H9 (cell line): ENCODE measurements around the gene PDGFB. TPM values are rescaled to one million over a fixed set of nuclear protein-coding genes. Genes with fewer than 3 reads are reported as not detected.

ENCODE experiments used
- DNase-seq: peaks from one replicate; pipeline ENCODE4 v3.0.0-alpha.2; 2017
- H2AFZ ChIP-seq: one replicate; pipeline ENCODE4 v1.6.1; 2013; ENCODE audit warnings: mild to moderate bottlenecking, low read length, control low read depth, moderate library complexity
- H2AK5ac ChIP-seq: 2 replicates; pipeline ENCODE4 v1.6.1; 2013; ENCODE audit warnings: low read length, control low read depth, mixed read lengths; ENCODE audit not compliant: insufficient read length
- H2BK120ac ChIP-seq: one replicate; pipeline ENCODE4 v1.6.1; 2013; ENCODE audit warnings: low read depth, mild to moderate bottlenecking, low read length, control low read depth, inconsistent platforms; ENCODE audit not compliant: poor library complexity, severe bottlenecking
- H2BK12ac ChIP-seq: 2 replicates; pipeline ENCODE4 v1.6.1; 2013; ENCODE audit warnings: low read length, control low read depth, mixed read lengths, low read depth; ENCODE audit not compliant: insufficient read length
- H2BK15ac ChIP-seq: 2 replicates; pipeline ENCODE4 v1.6.1; 2013; ENCODE audit warnings: low read depth, low read length, control low read depth
- H2BK20ac ChIP-seq: one replicate; pipeline ENCODE4 v1.6.1; 2013; ENCODE audit warnings: low read depth, mild to moderate bottlenecking, low read length, control low read depth, inconsistent platforms; ENCODE audit not compliant: poor library complexity, severe bottlenecking
- H2BK5ac ChIP-seq: 2 replicates; pipeline ENCODE4 v1.6.1; 2013; ENCODE audit warnings: low read length, control low read depth, mixed read lengths; ENCODE audit not compliant: insufficient read length
- H3K14ac ChIP-seq: 2 replicates; pipeline ENCODE4 v1.6.1; 2013; ENCODE audit warnings: low read length, control low read depth; ENCODE audit not compliant: insufficient read depth
- H3K18ac ChIP-seq: 2 replicates; pipeline ENCODE4 v1.6.1; 2013; ENCODE audit warnings: low read depth, mild to moderate bottlenecking, mixed read lengths, low read length, control low read depth; ENCODE audit not compliant: insufficient read length
- H3K23ac ChIP-seq: 2 replicates; pipeline ENCODE4 v1.6.1; 2013; ENCODE audit warnings: low read length, control low read depth, mixed read lengths, low read depth; ENCODE audit not compliant: insufficient read length
- H3K23me2 ChIP-seq: 2 replicates; pipeline ENCODE4 v1.6.1; 2013; ENCODE audit warnings: low read depth, mild to moderate bottlenecking, mixed read lengths, low read length, control low read depth; ENCODE audit not compliant: insufficient read length, poor library complexity, severe bottlenecking
- H3K27ac ChIP-seq: 2 replicates; pipeline ENCODE4 v1.5.1; 2013; ENCODE audit warnings: low read length, control low read depth, mixed read lengths, low read depth; ENCODE audit not compliant: insufficient read length
- H3K27me3 ChIP-seq: 2 replicates; pipeline ENCODE4 v1.6.1; 2013; ENCODE audit warnings: low read length, control low read depth, inconsistent platforms; ENCODE audit not compliant: insufficient read depth
- H3K4ac ChIP-seq: 2 replicates; pipeline ENCODE4 v1.6.1; 2013; ENCODE audit warnings: low read depth, mild to moderate bottlenecking, control low read depth, inconsistent platforms, low read length, moderate library complexity
- H3K4me1 ChIP-seq: 2 replicates; pipeline ENCODE4 v1.6.1; 2013; ENCODE audit warnings: low read length, control low read depth, inconsistent platforms; ENCODE audit not compliant: insufficient read depth
- H3K4me2 ChIP-seq: 2 replicates; pipeline ENCODE4 v1.6.1; 2013; ENCODE audit warnings: low read length, control low read depth, mixed read lengths; ENCODE audit not compliant: insufficient read length, insufficient read depth
- H3K56ac ChIP-seq: 2 replicates; pipeline ENCODE4 v1.6.1; 2013; ENCODE audit warnings: low read depth, mild to moderate bottlenecking, mixed read lengths, low read length, control low read depth; ENCODE audit not compliant: insufficient read length
- H3K79me1 ChIP-seq: 2 replicates; pipeline ENCODE4 v1.6.1; 2013; ENCODE audit warnings: low read depth, mild to moderate bottlenecking, moderate library complexity, low read length, control low read depth, inconsistent platforms; ENCODE audit not compliant: insufficient read depth, poor library complexity, severe bottlenecking
- H3K79me2 ChIP-seq: 2 replicates; pipeline ENCODE4 v1.6.1; 2013; ENCODE audit warnings: low read length, control low read depth, inconsistent platforms; ENCODE audit not compliant: insufficient read depth
- H3K9ac ChIP-seq: 2 replicates; pipeline ENCODE4 v1.6.1; 2013; ENCODE audit warnings: low read length, control low read depth, mixed read lengths; ENCODE audit not compliant: insufficient read length; ENCODE audit errors: extremely low read depth
- H3K9me3 ChIP-seq: one replicate; pipeline ENCODE4 v1.6.1; 2013; ENCODE audit warnings: low read depth, low read length, inconsistent platforms; ENCODE audit not compliant: control insufficient read depth
- H3T11ph ChIP-seq: one replicate; pipeline ENCODE4 v1.6.1; 2013; ENCODE audit warnings: mild to moderate bottlenecking, low read length, control low read depth, inconsistent platforms
- H4K20me1 ChIP-seq: one replicate; pipeline ENCODE4 v1.6.1; 2013; ENCODE audit not compliant: control insufficient read depth, insufficient read length, insufficient read depth
- H4K5ac ChIP-seq: 2 replicates; pipeline ENCODE4 v1.6.1; 2013; ENCODE audit warnings: low read depth, mild to moderate bottlenecking, mixed read lengths, low read length, control low read depth; ENCODE audit not compliant: insufficient read length
- H4K8ac ChIP-seq: replicated peaks from 2 replicates; pipeline ENCODE4 v1.6.1; 2013; ENCODE audit warnings: low read length, control low read depth, mixed read lengths, low read depth; ENCODE audit not compliant: insufficient read length
- H4K91ac ChIP-seq: 2 replicates; pipeline ENCODE4 v1.6.1; 2013; ENCODE audit warnings: low read depth, mild to moderate bottlenecking, moderate library complexity, mixed read lengths, low read length, control low read depth; ENCODE audit not compliant: insufficient read length
- H3K27ac Mint-ChIP-seq, 3 experiments: 2 replicates in 2 of 3; 3 replicates in 1 of 3; pipeline ENCODE4 v1.8.0; 2020 to 2021; ENCODE audit warnings: mixed read lengths in 3 of 3, mild to moderate bottlenecking in 1 of 3, moderate library complexity in 1 of 3
- H3K27me3 Mint-ChIP-seq: 2 replicates; pipeline ENCODE4 v1.8.0; 2021; ENCODE audit warnings: low read depth, mild to moderate bottlenecking, moderate library complexity, mixed read lengths
- H3K36me3 Mint-ChIP-seq, 3 experiments: 2 replicates in 2 of 3; 3 replicates in 1 of 3; pipeline ENCODE4 v1.8.0; 2020 to 2021; ENCODE audit warnings: low read depth in 3 of 3, mixed read lengths in 3 of 3; ENCODE audit not compliant: insufficient read depth in 1 of 3
- H3K4me1 Mint-ChIP-seq, 2 experiments: 2 replicates each; pipeline ENCODE4 v1.8.0; 2020; ENCODE audit warnings: mixed read lengths in 2 of 2
- H3K4me3 Mint-ChIP-seq, 2 experiments: 2 replicates in 1 of 2; 3 replicates in 1 of 2; pipeline ENCODE4 v1.8.0; 2020 to 2021; ENCODE audit warnings: mild to moderate bottlenecking in 2 of 2, mixed read lengths in 2 of 2, moderate library complexity in 1 of 2
- H3K9me3 Mint-ChIP-seq, 2 experiments: 2 replicates in 1 of 2; 3 replicates in 1 of 2; pipeline ENCODE4 v1.8.0; 2020; ENCODE audit warnings: mild to moderate bottlenecking in 2 of 2, mixed read lengths in 2 of 2, moderate library complexity in 1 of 2
- WGBS: extraction: QIAGEN DNeasy Blood & Tissue Kit; methylation state at CpG from one replicate; pipeline ENCODE4 v1.1.7; 2013; ENCODE audit warnings: missing lambda C conversion rate, low lambda C conversion rate, mixed read lengths; ENCODE audit not compliant: insufficient read length; ENCODE audit errors: extremely low coverage; 5-methylcytosine and 5-hydroxymethylcytosine counted together
- total RNA-seq: library from RNA; stranded (reverse); gene quantifications from 2 replicates; pipeline ENCODE4 v1.2.1, GENCODE V29; 2021
- TF ChIP-seq, protein P1 (sequence below): fragments of 200-600 bp; sonication (generic); conservative IDR thresholded peaks from 3 replicates; pipeline ENCODE4 v1.8.0; 2021; ENCODE audit warnings: antibody characterized with exemption, mild to moderate bottlenecking

The PDGFB gene
- total RNA-seq, 1 experiment from 2014 or later, result 6.1 TPM

DNA sequence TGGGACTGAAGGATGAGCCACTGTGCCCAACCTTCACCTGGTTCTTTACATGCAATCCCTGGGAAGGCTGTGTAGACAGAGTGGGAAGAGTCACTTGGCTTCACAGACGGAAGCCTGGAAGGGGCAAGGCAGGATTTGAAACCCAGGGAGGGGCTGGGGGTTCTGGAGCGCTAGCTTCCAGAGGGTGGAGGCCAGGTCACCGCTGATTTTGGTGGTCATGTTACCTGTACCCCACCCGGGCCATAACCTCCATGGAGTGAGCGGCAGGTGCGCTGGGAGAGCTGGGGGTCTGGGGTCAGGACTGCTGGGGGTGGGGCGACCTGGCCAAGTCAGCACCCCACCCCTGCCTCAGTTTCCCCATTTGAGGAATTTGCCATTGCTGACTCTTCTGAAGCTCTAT is 38.3 kb downstream of the PDGFB start:
- Histone ChIP-seq H3K14ac (no peak overlapping the region), H3K27ac (no peak overlapping the region), H2BK20ac (no peak overlapping the region), H3K79me1 (no peaks in the 10 kb centered on the region), H2BK5ac (no peak overlapping the region), H4K20me1 (no peaks in the 10 kb centered on the region), H3K18ac (no peak overlapping the region), H3K4ac (no peak overlapping the region), H2AFZ (no peak overlapping the region), H3K79me2 (no peaks in the 10 kb centered on the region), H2BK15ac (no peak overlapping the region), H2AK5ac (no peak overlapping the region), H3K56ac (no peak overlapping the region), H3K23ac (no peak overlapping the region), H2BK12ac (no peak overlapping the region), H3T11ph (no peak overlapping the region), H3K27me3 (no peaks in the 10 kb centered on the region), H4K91ac (peak overlapping the region; percentile 0), H3K23me2 (no peaks in the 10 kb centered on the region), H4K5ac (no peak overlapping the region), H2BK120ac (no peak overlapping the region), H4K8ac (no peak overlapping the region), H3K9ac (no peak overlapping the region), H3K4me2 (no peak overlapping the region), H3K4me1 (no peaks in the 10 kb centered on the region; the same call in 1 of the 2 replicates), H3K9me3 (no peaks in the 10 kb centered on the region)
- Mint-ChIP-seq H3K36me3 (peaks cover 0 to 1% (median 0%) of the 10 kb centered on the region in 3 experiments; a peak in 1 of 7 replicates), H3K27me3 (peaks cover 5% of the 10 kb centered on the region), H3K27ac (no peak overlapping the region), H3K9me3 (no peaks in the 10 kb centered on the region; a peak in 1 of 5 replicates), H3K4me1 (peaks cover 17 to 27% of the 10 kb centered on the region in 2 experiments), H3K4me3 (no peak overlapping the region)
- WGBS, result no CpG with 5 or more reads among the region's 7 CpGs
- DNase-seq, result peak; percentile 20
- TF ChIP-seq, protein P1, sequence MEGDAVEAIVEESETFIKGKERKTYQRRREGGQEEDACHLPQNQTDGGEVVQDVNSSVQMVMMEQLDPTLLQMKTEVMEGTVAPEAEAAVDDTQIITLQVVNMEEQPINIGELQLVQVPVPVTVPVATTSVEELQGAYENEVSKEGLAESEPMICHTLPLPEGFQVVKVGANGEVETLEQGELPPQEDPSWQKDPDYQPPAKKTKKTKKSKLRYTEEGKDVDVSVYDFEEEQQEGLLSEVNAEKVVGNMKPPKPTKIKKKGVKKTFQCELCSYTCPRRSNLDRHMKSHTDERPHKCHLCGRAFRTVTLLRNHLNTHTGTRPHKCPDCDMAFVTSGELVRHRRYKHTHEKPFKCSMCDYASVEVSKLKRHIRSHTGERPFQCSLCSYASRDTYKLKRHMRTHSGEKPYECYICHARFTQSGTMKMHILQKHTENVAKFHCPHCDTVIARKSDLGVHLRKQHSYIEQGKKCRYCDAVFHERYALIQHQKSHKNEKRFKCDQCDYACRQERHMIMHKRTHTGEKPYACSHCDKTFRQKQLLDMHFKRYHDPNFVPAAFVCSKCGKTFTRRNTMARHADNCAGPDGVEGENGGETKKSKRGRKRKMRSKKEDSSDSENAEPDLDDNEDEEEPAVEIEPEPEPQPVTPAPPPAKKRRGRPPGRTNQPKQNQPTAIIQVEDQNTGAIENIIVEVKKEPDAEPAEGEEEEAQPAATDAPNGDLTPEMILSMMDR, result no peak
